K562 (cell line): Measurements from ENCODE around the gene MAPT. TPM values are rescaled to one million over a fixed set of nuclear protein-coding genes. Genes with fewer than 3 reads are reported as not detected.

Source experiments
- ATAC-seq: fragments of 200-7000 bp; cut with Tn5 transposase; 3 replicates; pipeline ENCODE4 v1.9.1; 2020; ENCODE audit warnings: moderate library complexity
- BruUV-seq: library from RNA; stranded (reverse); fragments of 400-500 nt; replicated peaks from 2 replicates; lab custom pipeline; 2021; lab: Mats Ljungman, UMichigan
- CTCF ChIA-PET: fragments of 300-600 bp; formaldehyde crosslinking; extraction: SDS; loops from one replicate; lab custom pipeline; 2021; ENCODE audit warnings: low intra/inter-chr PET ratio; lab: Yijun Ruan, JAX
- POLR2A ChIA-PET: fragments of 300-600, 350-650 bp; sonication (Branson Sonifier 250); formaldehyde crosslinking; extraction: SDS; loops from one replicate; lab custom pipeline; 2021; ENCODE audit warnings: antibody characterized with exemption, inconsistent platforms; lab: Yijun Ruan, JAX
- DNase-seq, 4 experiments: peaks; one replicate each; pipeline versions ENCODE4 v3.0.0 to v3.0.0-alpha.2; 2011 to 2018; ENCODE audit warnings: low spot score in 3 of 4, mixed read lengths in 3 of 4; ENCODE audit errors: extremely low read depth in 1 of 4
- FAIRE-seq: peaks from 2 replicates; lab custom pipeline; 2011; peaks lifted over from hg19 to GRCh38; lab: Jason Lieb, UNC
- H2AFZ ChIP-seq: 2 replicates; pipeline ENCODE4 v1.6.0; 2011; ENCODE audit warnings: low read depth, low read length, control low read depth, inconsistent platforms
- H3K27ac ChIP-seq: fragments of 200-600 bp; 3 replicates; pipeline ENCODE4 v1.8.0; 2011; ENCODE audit warnings: low read depth, mild to moderate bottlenecking, control low read depth, inconsistent platforms, low read length, moderate library complexity, mixed read lengths; ENCODE audit errors: extremely low read depth
- H3K27me3 ChIP-seq, 2 experiments: fragments of 300-600 bp in 1 of 2; 2 replicates in 1 of 2; 3 replicates in 1 of 2; pipeline versions ENCODE4 v1.6.0 to v1.8.0; 2011; ENCODE audit warnings: inconsistent platforms in 2 of 2, low read length in 2 of 2, mild to moderate bottlenecking in 1 of 2, mixed read lengths in 1 of 2, moderate library complexity in 1 of 2; ENCODE audit not compliant: control insufficient read depth in 2 of 2, insufficient read depth in 2 of 2
- H3K36me3 ChIP-seq: fragments of 300-600 bp; 3 replicates; pipeline ENCODE4 v1.8.0; 2011; ENCODE audit warnings: mild to moderate bottlenecking, low read length, inconsistent platforms; ENCODE audit not compliant: control insufficient read depth, insufficient read depth
- H3K4me1 ChIP-seq, 2 experiments: fragments of 200-600 bp in 1 of 2; replicated peaks in 1 of 2; 2 replicates in 1 of 2; 3 replicates in 1 of 2; pipeline versions ENCODE4 v1.5.1 to v1.8.0; 2011; ENCODE audit warnings: inconsistent platforms in 2 of 2, low read length in 2 of 2, mild to moderate bottlenecking in 1 of 2, mixed read lengths in 1 of 2, moderate library complexity in 1 of 2; ENCODE audit not compliant: control insufficient read depth in 2 of 2, insufficient read depth in 2 of 2
- H3K4me2 ChIP-seq: 2 replicates; pipeline ENCODE4 v1.6.1; 2011; ENCODE audit warnings: low read length, control low read depth, inconsistent platforms, mixed read lengths; ENCODE audit not compliant: insufficient read depth
- H3K4me3 ChIP-seq: fragments of 200-600 bp; sonication (generic), shearing (Covaris generic); 2 replicates; pipeline ENCODE4 v1.5.1; 2016; ENCODE audit warnings: control low read depth, inconsistent platforms
- H3K79me2 ChIP-seq: fragments of 200-600 bp; 3 replicates; pipeline ENCODE4 v1.8.0; 2011; ENCODE audit warnings: low read length, inconsistent platforms; ENCODE audit not compliant: control insufficient read depth, insufficient read depth
- H3K9ac ChIP-seq, 2 experiments: 2 replicates each; pipeline versions ENCODE4 v1.6.0 to v1.6.1; 2011; ENCODE audit warnings: low read depth in 2 of 2, low read length in 2 of 2, control low read depth in 1 of 2, inconsistent platforms in 1 of 2, mild to moderate bottlenecking in 1 of 2, mixed read lengths in 1 of 2; ENCODE audit not compliant: insufficient read depth in 1 of 2
- H3K9me1 ChIP-seq: one replicate; pipeline ENCODE4 v1.6.0; 2011; ENCODE audit warnings: inconsistent platforms, mild to moderate bottlenecking, low read length, moderate library complexity; ENCODE audit not compliant: control insufficient read depth, insufficient read depth
- H3K9me3 ChIP-seq: replicated peaks from 2 replicates; pipeline ENCODE4 v1.5.1; 2011; ENCODE audit warnings: low read depth, low read length, inconsistent platforms; ENCODE audit not compliant: control insufficient read depth, insufficient read depth
- H4K20me1 ChIP-seq: replicated peaks from 2 replicates; pipeline ENCODE4 v1.6.1; 2011; ENCODE audit warnings: low read length, inconsistent platforms, mixed read lengths; ENCODE audit not compliant: control insufficient read depth, insufficient read depth
- DPF2 ChIP-seq: fragments of 450-650 bp; IDR thresholded peaks from 2 replicates; pipeline ENCODE4 v1.6.1; 2016
- EHMT2 ChIP-seq: fragments of 450-650 bp; IDR thresholded peaks from 2 replicates; pipeline ENCODE4 v1.6.1; 2018; ENCODE audit warnings: antibody characterized with exemption
- FUS ChIP-seq: fragments of 200-400 bp; formaldehyde crosslinking; optimal IDR thresholded peaks from 2 replicates; pipeline ENCODE3; 2017; ENCODE audit warnings: low read depth, low read length
- KDM4B ChIP-seq, 2 experiments: fragments of 450-650 bp in 1 of 2; sonication (generic) in 1 of 2; IDR thresholded peaks; 2 replicates each; pipeline ENCODE4 v1.6.1; 2016 to 2017; ENCODE audit warnings: borderline replicate concordance in 2 of 2, antibody characterized with exemption in 1 of 2, low read depth in 1 of 2, mild to moderate bottlenecking in 1 of 2
- MAFG ChIP-seq: fragments of 450-650 bp; conservative IDR thresholded peaks from 2 replicates; pipeline ENCODE4 v1.6.1; 2016; ENCODE audit warnings: missing genetic modification characterization, missing compliant biosample characterization
- MCM5 ChIP-seq: fragments of 450-650 bp; IDR thresholded peaks from 2 replicates; pipeline ENCODE4 v1.6.1; 2016; ENCODE audit warnings: low read depth
- NKRF ChIP-seq: fragments of 450-650 bp; IDR thresholded peaks from 2 replicates; pipeline ENCODE4 v1.6.1; 2016; ENCODE audit warnings: borderline replicate concordance
- SMARCA5 ChIP-seq: fragments of 450-650 bp; IDR thresholded peaks from 2 replicates; pipeline ENCODE4 v1.6.1; 2016
- SMARCE1 ChIP-seq: fragments of 450-650 bp; IDR thresholded peaks from 2 replicates; pipeline ENCODE4 v1.7.1; 2016; ENCODE audit warnings: mild to moderate bottlenecking
- TEAD1 ChIP-seq, 2 experiments: fragments of 450-650 bp in 1 of 2; sonication (generic) in 1 of 2; formaldehyde crosslinking; IDR thresholded peaks; 2 replicates each; pipeline versions ENCODE4 v1.4.0 to v1.8.0; 2020 to 2022; ENCODE audit warnings: mild to moderate bottlenecking in 2 of 2, missing genetic modification reagents in 1 of 2
- ZBTB33 ChIP-seq: sonication (generic); formaldehyde crosslinking; IDR thresholded peaks from 2 replicates; pipeline ENCODE4 v1.8.1; 2023; ENCODE audit warnings: mild to moderate bottlenecking, missing genetic modification reagents
- ZNF197 ChIP-seq: fragments of 200-800 bp; sonication (Bioruptor generic); IDR thresholded peaks from 2 replicates; pipeline ENCODE4 v1.6.1; 2016; ENCODE audit warnings: low read depth, missing genetic modification characterization, missing compliant biosample characterization
- WGBS: fragments of 100-300 bp; shearing (Covaris generic); methylation state at CpG from one replicate; pipeline ENCODE4 v1.1.6; 2016; ENCODE audit warnings: low coverage, mixed read lengths; ENCODE audit not compliant: insufficient coverage; ENCODE audit errors: missing lambda C conversion rate; 5-methylcytosine and 5-hydroxymethylcytosine counted together
- in situ Hi-C: fragments of 300-500 bp; cut with MboI; formaldehyde crosslinking; loops from 4 replicates; pipeline ENCODE4 v1.15.0; 2018; ENCODE audit warnings: inconsistent platforms, mixed read lengths
- intact Hi-C: fragments of 100-400 bp; cut with micrococcal nuclease; formaldehyde crosslinking; loops from 2 replicates; pipeline ENCODE4 v1.14.2; 2022
- polyA plus RNA-seq, 8 experiments: library from polyadenylated mRNA; depleted of rRNA in 4 of 8; stranded (reverse) in 5 of 8; unstranded in 3 of 8; fragments of >200 nt; fragmentation: Nextera tagmentation in 2 of 8; fragmentation: Illumina TruSeq in 1 of 8; extraction: Ambion mirVana in 2 of 8; extraction: Trizol in 1 of 8; gene quantifications; 2 replicates each; pipeline versions ENCODE4 v1.2.1 to v1.2.3, GENCODE V29; 2011 to 2014; ENCODE audit warnings: inconsistent platforms in 1 of 8, missing spikeins in 1 of 8
- total RNA-seq, 7 experiments: library from RNA; depleted of rRNA in 6 of 7; stranded (reverse); fragments of >200 nt in 6 of 7; fragmentation: Illumina TruSeq in 2 of 7; extraction: Trizol in 2 of 7; gene quantifications; 2 replicates each; pipeline versions ENCODE4 v1.2.1 to v1.2.3, GENCODE V29; 2011 to 2021; ENCODE audit warnings: low replicate concordance in 1 of 7
- TF ChIP-seq, protein P1 (sequence below): fragments of 450-650 bp; IDR thresholded peaks from 2 replicates; pipeline ENCODE4 v1.6.1; 2014; ENCODE audit warnings: low read depth, mild to moderate bottlenecking, moderate library complexity, borderline replicate concordance
- TF ChIP-seq, protein P2 (sequence below): fragments of 450-650 bp; conservative IDR thresholded peaks from 2 replicates; pipeline ENCODE4 v1.6.1; 2016; ENCODE audit warnings: missing genetic modification characterization, low read depth, mild to moderate bottlenecking, missing compliant biosample characterization, moderate library complexity

The MAPT gene
- total and polyA plus RNA-seq, 9 of the 15 experiments (the other 6 are each of a cell fraction or from before 2014, with no cell fraction given), result 0.04 to 1.1 (median 0.36) TPM

DNA sequence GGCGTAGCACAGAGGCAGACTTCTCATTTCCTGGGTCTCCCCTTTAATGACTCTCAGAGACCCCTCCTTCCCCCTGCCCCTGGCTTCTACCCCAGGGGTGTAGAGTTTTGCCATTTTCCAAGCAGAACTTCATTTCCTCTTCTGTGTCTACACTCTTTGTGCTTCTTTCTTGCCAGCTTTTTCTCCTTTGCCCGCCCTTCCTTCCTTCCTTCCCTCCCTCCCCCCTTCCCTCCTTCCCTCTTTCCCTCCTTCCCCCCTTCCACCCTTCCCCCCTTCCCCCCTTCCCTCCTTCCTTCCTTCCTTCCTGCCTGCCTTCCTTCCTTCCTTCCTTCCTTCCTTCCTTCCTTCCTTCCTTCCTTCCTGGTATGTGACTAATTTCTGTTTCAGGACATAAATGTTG is 47.0 kb downstream of the MAPT start:
- WGBS, result 0% methylated on average over 1 of the region's 2 CpGs
- no peak overlapping the region for H3K9ac ChIP-seq
- ChIA-PET POLR2A (no interaction called here), CTCF (no interaction called here)
- intact Hi-C loops (loop anchor here (5.0 kb wide), 1 partner anchor 44 kb away; no protein-coding TSS in a partner anchor), in situ Hi-C loops (no loop called here)
- no peaks in the 10 kb centered on the region for H3K9me1 ChIP-seq
- FAIRE-seq (no peak), ATAC-seq (no peak), DNase-seq (no peak)
- H3K9me3 ChIP-seq, result no peaks in the 10 kb centered on the region
- H3K4me2 ChIP-seq, result no peak overlapping the region
- H2AFZ ChIP-seq, result no peak overlapping the region
- peaks cover 46 to 56% of the 10 kb centered on the region in 2 experiments for H3K27me3 ChIP-seq
- no peaks in the 10 kb centered on the region for H3K4me1 ChIP-seq
- H3K79me2 ChIP-seq, result no peaks in the 10 kb centered on the region
- no peaks in the 10 kb centered on the region for H3K36me3 ChIP-seq
- no peak overlapping the region for H3K27ac ChIP-seq
- BruUV-seq, result no TSS peak
- H4K20me1 ChIP-seq, result no peaks in the 10 kb centered on the region; the same call in 1 of the 2 replicates
- H3K4me3 ChIP-seq, result no peak overlapping the region
- no peak for TF ChIP-seq NKRF
- TF ChIP-seq EHMT2, result no peak
- no peak for TF ChIP-seq MCM5
- TF ChIP-seq MAFG, result no peak
- no peak for TF ChIP-seq FUS
- no peak for TF ChIP-seq SMARCE1
- TF ChIP-seq, protein P1, sequence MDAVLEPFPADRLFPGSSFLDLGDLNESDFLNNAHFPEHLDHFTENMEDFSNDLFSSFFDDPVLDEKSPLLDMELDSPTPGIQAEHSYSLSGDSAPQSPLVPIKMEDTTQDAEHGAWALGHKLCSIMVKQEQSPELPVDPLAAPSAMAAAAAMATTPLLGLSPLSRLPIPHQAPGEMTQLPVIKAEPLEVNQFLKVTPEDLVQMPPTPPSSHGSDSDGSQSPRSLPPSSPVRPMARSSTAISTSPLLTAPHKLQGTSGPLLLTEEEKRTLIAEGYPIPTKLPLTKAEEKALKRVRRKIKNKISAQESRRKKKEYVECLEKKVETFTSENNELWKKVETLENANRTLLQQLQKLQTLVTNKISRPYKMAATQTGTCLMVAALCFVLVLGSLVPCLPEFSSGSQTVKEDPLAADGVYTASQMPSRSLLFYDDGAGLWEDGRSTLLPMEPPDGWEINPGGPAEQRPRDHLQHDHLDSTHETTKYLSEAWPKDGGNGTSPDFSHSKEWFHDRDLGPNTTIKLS, result no peak
- no peak for TF ChIP-seq SMARCA5
- TF ChIP-seq, protein P2, sequence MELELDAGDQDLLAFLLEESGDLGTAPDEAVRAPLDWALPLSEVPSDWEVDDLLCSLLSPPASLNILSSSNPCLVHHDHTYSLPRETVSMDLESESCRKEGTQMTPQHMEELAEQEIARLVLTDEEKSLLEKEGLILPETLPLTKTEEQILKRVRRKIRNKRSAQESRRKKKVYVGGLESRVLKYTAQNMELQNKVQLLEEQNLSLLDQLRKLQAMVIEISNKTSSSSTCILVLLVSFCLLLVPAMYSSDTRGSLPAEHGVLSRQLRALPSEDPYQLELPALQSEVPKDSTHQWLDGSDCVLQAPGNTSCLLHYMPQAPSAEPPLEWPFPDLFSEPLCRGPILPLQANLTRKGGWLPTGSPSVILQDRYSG (tag), result no peak
- no peak for TF ChIP-seq ZBTB33
- TF ChIP-seq DPF2, result no peak
- TF ChIP-seq TEAD1 (CRISPR knock-in tag; IDR thresholded peaks at IDR 0.05), result no peak
- no peak for TF ChIP-seq KDM4B (IDR thresholded peaks at IDR 0.05; ENCODE audit: borderline replicate concordance in 2 of 2, low read depth in 1 of 2)
- no peak for TF ChIP-seq ZNF197 (CRISPR knock-in tag)
